ENCODE measurements around the gene DGCR2.
"Not testable (repeated sequence)": the region's sequence is repeated elsewhere in the genome, so short reads cannot be mapped to it uniquely, and the experiment has no call there.

- TF ChIP-seq CTCF (IDR thresholded peaks at IDR 0.05; ENCODE audit: insufficient read depth, low read length, poor library complexity, severe bottlenecking); EZH2phosphoT487 (conservative IDR thresholded peaks at IDR 0.05; ENCODE audit: low read length): not testable (repeated sequence)
Measured at GRCh38 chr22:19084586-19084985, 37.6 kb downstream of the DGCR2 start.
